Fibroblast of lung (primary cell): ENCODE data around the gene UNC45A. TPM values are rescaled to one million over a fixed set of nuclear protein-coding genes. Genes with fewer than 3 reads are reported as not detected.

Experiments used
- DNase-seq, 2 donors: peaks; one replicate each; pipeline versions ENCODE4 v3.0.0 to v3.0.0-alpha.2; 2010; ENCODE audit warnings: low read depth in 2 of 2
- H2AFZ ChIP-seq: 2 replicates; pipeline ENCODE4 v1.5.1; 2012; ENCODE audit warnings: low read length, control low read depth, inconsistent platforms
- H3K27ac ChIP-seq: 2 replicates; pipeline ENCODE4 v1.5.1; 2011; ENCODE audit warnings: low read length, control low read depth; ENCODE audit not compliant: insufficient read depth
- H3K27me3 ChIP-seq: 2 replicates; pipeline ENCODE4 v1.5.1; 2011; ENCODE audit warnings: mild to moderate bottlenecking, low read length; ENCODE audit not compliant: control insufficient read depth, insufficient read depth
- H3K36me3 ChIP-seq: 2 replicates; pipeline ENCODE4 v1.5.1; 2011; ENCODE audit warnings: low read length; ENCODE audit not compliant: control insufficient read depth, insufficient read depth
- H3K4me1 ChIP-seq: 2 replicates; pipeline ENCODE4 v1.5.1; 2011; ENCODE audit warnings: low read length; ENCODE audit not compliant: control insufficient read depth, insufficient read depth; ENCODE audit errors: extremely low read depth
- H3K4me2 ChIP-seq: 2 replicates; pipeline ENCODE4 v1.5.1; 2011; ENCODE audit warnings: low read length, control low read depth; ENCODE audit not compliant: insufficient read depth; ENCODE audit errors: extremely low read depth
- H3K4me3 ChIP-seq, 4 experiments: fragments of 200-600 bp in 1 of 4; sonication (generic) in 1 of 4; replicated peaks in 1 of 4; 2 replicates each; pipeline ENCODE4 v1.5.1; 2011 to 2016; ENCODE audit warnings: low read length in 4 of 4, low read depth in 3 of 4, mild to moderate bottlenecking in 3 of 4, control low read depth in 2 of 4, inconsistent platforms in 1 of 4, mixed read lengths in 1 of 4; ENCODE audit not compliant: insufficient read depth in 1 of 4; ENCODE audit errors: control extremely low read depth in 1 of 4
- H3K79me2 ChIP-seq: 2 replicates; pipeline ENCODE4 v1.5.1; 2012; ENCODE audit warnings: mild to moderate bottlenecking, low read length, inconsistent platforms; ENCODE audit not compliant: control insufficient read depth, insufficient read depth
- H3K9ac ChIP-seq: 2 replicates; pipeline ENCODE4 v1.5.1; 2011; ENCODE audit warnings: mild to moderate bottlenecking, low read length, control low read depth; ENCODE audit not compliant: insufficient read depth
- H3K9me3 ChIP-seq: 2 replicates; pipeline ENCODE4 v1.5.1; 2012; ENCODE audit warnings: low read depth, low read length; ENCODE audit not compliant: control insufficient read depth, insufficient read depth
- H4K20me1 ChIP-seq: 2 replicates; pipeline ENCODE4 v1.5.1; 2011; ENCODE audit warnings: low read length; ENCODE audit not compliant: control insufficient read depth, insufficient read depth; ENCODE audit errors: extremely low read depth
- EZH2 ChIP-seq: IDR thresholded peaks from 2 replicates; pipeline ENCODE4 v1.5.1; 2012; ENCODE audit warnings: low read length, control low read depth, mild to moderate bottlenecking; ENCODE audit errors: missing control alignments
- polyA plus RNA-seq, 2 donors: library from polyadenylated mRNA; depleted of rRNA in 1 of 2; stranded (reverse) in 1 of 2; unstranded in 1 of 2; fragments of >200 nt; gene quantifications; 2 replicates each; pipeline ENCODE4 v1.2.1, GENCODE V29; 2011 to 2012; ENCODE audit warnings: missing spikeins in 1 of 2
- total RNA-seq: library from RNA; depleted of rRNA; stranded (reverse); fragments of >200 nt; gene quantifications from 2 replicates; pipeline ENCODE4 v1.2.1, GENCODE V29; 2014
- TF ChIP-seq, protein P1 (sequence below), 2 donors: IDR thresholded peaks in 1 of 2; conservative IDR thresholded peaks in 1 of 2; 1 replicate in 1 of 2; 2 replicates in 1 of 2; pipeline ENCODE4 v1.5.1; 2011 to 2012; ENCODE audit warnings: low read length in 2 of 2, control low read depth in 1 of 2, inconsistent platforms in 1 of 2, low read depth in 1 of 2, mild to moderate bottlenecking in 1 of 2

Gene UNC45A
- total and polyA plus RNA-seq, 2 donors (not counting 1 experiment from before 2014, with no cell fraction given), result 41.7 to 104 TPM

DNA sequence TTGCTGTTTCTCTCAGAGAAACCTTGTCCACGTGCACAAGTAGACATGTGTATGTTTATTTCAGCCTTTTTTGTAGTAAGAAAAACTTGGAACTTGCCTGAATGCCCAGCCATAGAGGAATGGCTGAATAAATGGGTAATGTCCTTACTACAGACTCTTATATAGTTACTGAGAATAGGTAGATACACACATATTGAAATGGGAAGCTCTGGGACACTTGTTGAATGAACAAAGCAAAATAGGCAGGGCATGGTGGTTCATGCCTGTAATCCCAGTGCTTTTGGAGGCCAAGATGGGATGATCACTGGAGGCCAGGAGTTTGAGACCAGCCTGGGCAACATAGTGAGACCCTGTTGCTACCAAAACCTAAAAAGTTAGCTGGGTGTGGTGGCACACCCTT is 1.7 kb downstream of the UNC45A start:
- Histone ChIP-seq H3K4me2 (peak overlapping the region; percentile 93), H4K20me1 (no peaks in the 10 kb centered on the region), H3K27ac (no peak overlapping the region), H3K9ac (no peak overlapping the region), H3K79me2 (peaks cover 17% of the 10 kb centered on the region), H3K4me3 (no peak overlapping the region), H3K36me3 (peaks cover 14% of the 10 kb centered on the region), H3K4me1 (peaks cover 18% of the 10 kb centered on the region), H3K9me3 (no peaks in the 10 kb centered on the region), H2AFZ (no peak overlapping the region), H3K27me3 (no peaks in the 10 kb centered on the region)
- DNase-seq, result no peak
- TF ChIP-seq EZH2, result no peak
- TF ChIP-seq, protein P1, sequence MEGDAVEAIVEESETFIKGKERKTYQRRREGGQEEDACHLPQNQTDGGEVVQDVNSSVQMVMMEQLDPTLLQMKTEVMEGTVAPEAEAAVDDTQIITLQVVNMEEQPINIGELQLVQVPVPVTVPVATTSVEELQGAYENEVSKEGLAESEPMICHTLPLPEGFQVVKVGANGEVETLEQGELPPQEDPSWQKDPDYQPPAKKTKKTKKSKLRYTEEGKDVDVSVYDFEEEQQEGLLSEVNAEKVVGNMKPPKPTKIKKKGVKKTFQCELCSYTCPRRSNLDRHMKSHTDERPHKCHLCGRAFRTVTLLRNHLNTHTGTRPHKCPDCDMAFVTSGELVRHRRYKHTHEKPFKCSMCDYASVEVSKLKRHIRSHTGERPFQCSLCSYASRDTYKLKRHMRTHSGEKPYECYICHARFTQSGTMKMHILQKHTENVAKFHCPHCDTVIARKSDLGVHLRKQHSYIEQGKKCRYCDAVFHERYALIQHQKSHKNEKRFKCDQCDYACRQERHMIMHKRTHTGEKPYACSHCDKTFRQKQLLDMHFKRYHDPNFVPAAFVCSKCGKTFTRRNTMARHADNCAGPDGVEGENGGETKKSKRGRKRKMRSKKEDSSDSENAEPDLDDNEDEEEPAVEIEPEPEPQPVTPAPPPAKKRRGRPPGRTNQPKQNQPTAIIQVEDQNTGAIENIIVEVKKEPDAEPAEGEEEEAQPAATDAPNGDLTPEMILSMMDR (conservative IDR thresholded peaks at IDR 0.05 in 1 of 2, IDR thresholded peaks at IDR 0.05 in 1 of 2; ENCODE audit: low read depth in 1 of 2, low read length in 2 of 2), result no peak

DNA sequence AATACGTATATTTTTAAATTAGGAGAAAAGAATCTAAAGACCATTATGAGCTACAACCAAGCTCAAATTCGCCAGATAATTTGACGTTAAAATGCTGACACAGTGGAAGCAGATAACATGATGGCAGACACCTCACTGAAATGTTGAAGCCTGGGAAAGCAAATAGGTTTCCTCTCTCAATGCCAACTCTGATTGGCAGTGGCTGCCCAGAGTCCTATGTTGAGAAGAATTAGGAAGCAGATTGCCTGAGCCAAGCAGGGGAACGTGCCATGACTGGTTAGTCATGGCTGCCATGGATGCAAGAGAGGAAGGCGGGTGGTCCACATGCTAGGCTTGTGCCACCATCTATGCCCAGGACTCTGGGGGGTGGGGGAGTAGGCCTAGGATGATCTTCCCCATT is 3.2 kb downstream of the UNC45A start:
- Histone ChIP-seq H3K4me2 (no peak overlapping the region), H3K9ac (no peak overlapping the region), H3K9me3 (no peaks in the 10 kb centered on the region), H3K4me3 (no peak overlapping the region), H3K27me3 (no peaks in the 10 kb centered on the region), H3K36me3 (peaks cover 22% of the 10 kb centered on the region), H2AFZ (no peak overlapping the region), H4K20me1 (no peaks in the 10 kb centered on the region), H3K79me2 (peaks cover 17% of the 10 kb centered on the region), H3K4me1 (peaks cover 15% of the 10 kb centered on the region), H3K27ac (no peak overlapping the region)
- no peak for TF ChIP-seq EZH2
- TF ChIP-seq, protein P1 (conservative IDR thresholded peaks at IDR 0.05 in 1 of 2, IDR thresholded peaks at IDR 0.05 in 1 of 2; ENCODE audit: low read depth in 1 of 2, low read length in 2 of 2), result no peak
- DNase-seq, result no peak

DNA sequence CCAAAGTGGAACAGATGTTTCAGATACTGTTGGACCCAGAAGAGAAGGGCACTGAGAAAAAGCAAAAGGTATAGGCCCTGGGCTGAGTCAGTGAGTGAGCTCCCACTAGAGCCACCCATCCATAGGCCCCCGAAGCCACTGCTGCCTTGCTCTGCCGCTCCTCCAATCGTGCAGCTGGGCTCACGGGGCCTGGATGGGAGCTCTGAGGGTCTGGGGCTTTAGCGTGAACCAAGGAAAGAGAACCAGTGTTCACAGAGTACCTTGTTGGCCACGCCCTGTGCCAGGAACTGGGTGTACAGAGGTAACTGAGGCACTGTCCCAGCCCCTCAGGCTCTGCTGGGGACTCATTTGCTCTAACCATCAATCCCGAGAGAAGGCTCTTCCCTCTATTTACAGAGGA is 4.7 kb downstream of the UNC45A start:
- Histone ChIP-seq H4K20me1 (no peaks in the 10 kb centered on the region), H3K9me3 (no peaks in the 10 kb centered on the region), H3K79me2 (peaks cover 17% of the 10 kb centered on the region), H3K36me3 (peaks cover 22% of the 10 kb centered on the region), H3K4me2 (no peak overlapping the region), H2AFZ (no peak overlapping the region), H3K27me3 (no peaks in the 10 kb centered on the region), H3K9ac (no peak overlapping the region), H3K4me3 (no peak overlapping the region), H3K4me1 (peaks cover 9% of the 10 kb centered on the region), H3K27ac (no peak overlapping the region)
- TF ChIP-seq EZH2, result no peak
- TF ChIP-seq, protein P1 (conservative IDR thresholded peaks at IDR 0.05 in 1 of 2, IDR thresholded peaks at IDR 0.05 in 1 of 2; ENCODE audit: low read depth in 1 of 2, low read length in 2 of 2), result no peak
- no peak for DNase-seq
